ENCODE data around the gene PSMD3. TPM values are rescaled to one million over a fixed set of nuclear protein-coding genes. Genes with fewer than 3 reads are reported as not detected.

The PSMD3 gene
- total and polyA plus RNA-seq, 9 of the 15 experiments (the other 6 are each of a cell fraction or from before 2014, with no cell fraction given) = 2.0 to 251 (median 135) TPM

DNA sequence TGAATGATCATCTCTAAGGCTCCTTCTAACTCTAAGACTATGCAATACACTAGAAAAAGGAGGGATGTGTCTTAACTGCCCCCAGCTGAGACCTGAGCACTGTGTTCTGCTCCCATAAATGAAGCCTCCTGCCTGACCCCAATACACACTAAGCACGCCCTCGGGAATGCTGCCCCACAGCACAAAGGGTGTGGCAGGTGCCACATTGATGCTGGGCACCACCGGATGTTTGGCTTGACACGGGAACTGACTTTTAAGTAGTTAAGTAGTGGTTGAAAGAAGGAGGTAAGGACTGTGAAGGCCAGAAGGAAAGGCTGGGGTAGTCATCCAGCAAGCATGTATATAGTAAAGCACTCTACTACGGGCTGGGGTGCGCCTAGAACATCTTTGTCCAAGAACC is 13.8 kb upstream of the PSMD3 start:
- Histone ChIP-seq H3K27me3 (ENCODE audit: control insufficient read depth in 2 of 2, insufficient read depth in 2 of 2, low read length in 2 of 2) (peaks cover 6 to 13% of the 10 kb centered on the region in 2 experiments; a peak in 3 of 5 replicates), H3K9me3 (replicated peaks; ENCODE audit: control insufficient read depth, insufficient read depth, low read depth, low read length) (no peaks in the 10 kb centered on the region), H3K9me1 (ENCODE audit: control insufficient read depth, insufficient read depth, low read length) (no peaks in the 10 kb centered on the region), H3K27ac (ENCODE audit: extremely low read depth, low read depth, low read length) (no peak overlapping the region), H3K4me2 (ENCODE audit: insufficient read depth, low read length) (no peak overlapping the region), H3K4me3 (no peak overlapping the region), H2AFZ (ENCODE audit: low read depth, low read length) (no peak overlapping the region), H3K4me1 (replicated peaks in 1 of 2; ENCODE audit: control insufficient read depth in 2 of 2, insufficient read depth in 2 of 2, low read length in 2 of 2) (peaks cover 11 to 27% of the 10 kb centered on the region in 2 experiments), H3K9ac (ENCODE audit: insufficient read depth in 1 of 2, low read depth in 2 of 2, low read length in 2 of 2) (no peak overlapping the region), H3K36me3 (ENCODE audit: control insufficient read depth, insufficient read depth, low read length) (no peaks in the 10 kb centered on the region), H3K79me2 (ENCODE audit: control insufficient read depth, insufficient read depth, low read length) (no peaks in the 10 kb centered on the region), H4K20me1 (replicated peaks; ENCODE audit: control insufficient read depth, insufficient read depth, low read length) (no peaks in the 10 kb centered on the region)
- intact Hi-C loops (cut with micrococcal nuclease) (no loop called here), in situ Hi-C loops (cut with MboI) (no loop called here)
- ATAC-seq (no peak), DNase-seq (ENCODE audit: extremely low read depth in 1 of 4, low spot score in 3 of 4) (no peak), FAIRE-seq (no peak)
- no TSS peak for BruUV-seq (replicated peaks)
- CTCF ChIA-PET (ENCODE audit: low intra/inter-chr PET ratio) = no interaction called here
- POLR2A ChIA-PET = interaction anchor here (1.0 to 2.6 kb wide), 3 partner anchors 10 to 17 kb away, joined by 3 to 9 read pairs (median 3); no protein-coding TSS in a partner anchor
- WGBS (ENCODE audit: insufficient coverage, low coverage, missing lambda C conversion rate) = 18% methylated on average over 6 of the region's 6 CpGs
- TF ChIP-seq ZNF133 (CRISPR knock-in tag; IDR thresholded peaks at IDR 0.05) (no peak), HCFC1 (IDR thresholded peaks at IDR 0.05; ENCODE audit: low read depth, low read length) (no peak), SAFB (IDR thresholded peaks at IDR 0.05; ENCODE audit: borderline replicate concordance, low read depth, low read length) (no peak), ASH1L (IDR thresholded peaks at IDR 0.05; ENCODE audit: borderline replicate concordance, low read depth, partially characterized antibody) (no peak), HNRNPUL1 (IDR thresholded peaks at IDR 0.05; ENCODE audit: low read length) (no peak), RBBP5 (IDR thresholded peaks at IDR 0.05; ENCODE audit: borderline replicate concordance, insufficient read depth, low read length, poor library complexity, severe bottlenecking) (no peak), E2F3 (CRISPR knock-in tag; IDR thresholded peaks at IDR 0.05) (no peak)
- TF ChIP-seq, protein P1, sequence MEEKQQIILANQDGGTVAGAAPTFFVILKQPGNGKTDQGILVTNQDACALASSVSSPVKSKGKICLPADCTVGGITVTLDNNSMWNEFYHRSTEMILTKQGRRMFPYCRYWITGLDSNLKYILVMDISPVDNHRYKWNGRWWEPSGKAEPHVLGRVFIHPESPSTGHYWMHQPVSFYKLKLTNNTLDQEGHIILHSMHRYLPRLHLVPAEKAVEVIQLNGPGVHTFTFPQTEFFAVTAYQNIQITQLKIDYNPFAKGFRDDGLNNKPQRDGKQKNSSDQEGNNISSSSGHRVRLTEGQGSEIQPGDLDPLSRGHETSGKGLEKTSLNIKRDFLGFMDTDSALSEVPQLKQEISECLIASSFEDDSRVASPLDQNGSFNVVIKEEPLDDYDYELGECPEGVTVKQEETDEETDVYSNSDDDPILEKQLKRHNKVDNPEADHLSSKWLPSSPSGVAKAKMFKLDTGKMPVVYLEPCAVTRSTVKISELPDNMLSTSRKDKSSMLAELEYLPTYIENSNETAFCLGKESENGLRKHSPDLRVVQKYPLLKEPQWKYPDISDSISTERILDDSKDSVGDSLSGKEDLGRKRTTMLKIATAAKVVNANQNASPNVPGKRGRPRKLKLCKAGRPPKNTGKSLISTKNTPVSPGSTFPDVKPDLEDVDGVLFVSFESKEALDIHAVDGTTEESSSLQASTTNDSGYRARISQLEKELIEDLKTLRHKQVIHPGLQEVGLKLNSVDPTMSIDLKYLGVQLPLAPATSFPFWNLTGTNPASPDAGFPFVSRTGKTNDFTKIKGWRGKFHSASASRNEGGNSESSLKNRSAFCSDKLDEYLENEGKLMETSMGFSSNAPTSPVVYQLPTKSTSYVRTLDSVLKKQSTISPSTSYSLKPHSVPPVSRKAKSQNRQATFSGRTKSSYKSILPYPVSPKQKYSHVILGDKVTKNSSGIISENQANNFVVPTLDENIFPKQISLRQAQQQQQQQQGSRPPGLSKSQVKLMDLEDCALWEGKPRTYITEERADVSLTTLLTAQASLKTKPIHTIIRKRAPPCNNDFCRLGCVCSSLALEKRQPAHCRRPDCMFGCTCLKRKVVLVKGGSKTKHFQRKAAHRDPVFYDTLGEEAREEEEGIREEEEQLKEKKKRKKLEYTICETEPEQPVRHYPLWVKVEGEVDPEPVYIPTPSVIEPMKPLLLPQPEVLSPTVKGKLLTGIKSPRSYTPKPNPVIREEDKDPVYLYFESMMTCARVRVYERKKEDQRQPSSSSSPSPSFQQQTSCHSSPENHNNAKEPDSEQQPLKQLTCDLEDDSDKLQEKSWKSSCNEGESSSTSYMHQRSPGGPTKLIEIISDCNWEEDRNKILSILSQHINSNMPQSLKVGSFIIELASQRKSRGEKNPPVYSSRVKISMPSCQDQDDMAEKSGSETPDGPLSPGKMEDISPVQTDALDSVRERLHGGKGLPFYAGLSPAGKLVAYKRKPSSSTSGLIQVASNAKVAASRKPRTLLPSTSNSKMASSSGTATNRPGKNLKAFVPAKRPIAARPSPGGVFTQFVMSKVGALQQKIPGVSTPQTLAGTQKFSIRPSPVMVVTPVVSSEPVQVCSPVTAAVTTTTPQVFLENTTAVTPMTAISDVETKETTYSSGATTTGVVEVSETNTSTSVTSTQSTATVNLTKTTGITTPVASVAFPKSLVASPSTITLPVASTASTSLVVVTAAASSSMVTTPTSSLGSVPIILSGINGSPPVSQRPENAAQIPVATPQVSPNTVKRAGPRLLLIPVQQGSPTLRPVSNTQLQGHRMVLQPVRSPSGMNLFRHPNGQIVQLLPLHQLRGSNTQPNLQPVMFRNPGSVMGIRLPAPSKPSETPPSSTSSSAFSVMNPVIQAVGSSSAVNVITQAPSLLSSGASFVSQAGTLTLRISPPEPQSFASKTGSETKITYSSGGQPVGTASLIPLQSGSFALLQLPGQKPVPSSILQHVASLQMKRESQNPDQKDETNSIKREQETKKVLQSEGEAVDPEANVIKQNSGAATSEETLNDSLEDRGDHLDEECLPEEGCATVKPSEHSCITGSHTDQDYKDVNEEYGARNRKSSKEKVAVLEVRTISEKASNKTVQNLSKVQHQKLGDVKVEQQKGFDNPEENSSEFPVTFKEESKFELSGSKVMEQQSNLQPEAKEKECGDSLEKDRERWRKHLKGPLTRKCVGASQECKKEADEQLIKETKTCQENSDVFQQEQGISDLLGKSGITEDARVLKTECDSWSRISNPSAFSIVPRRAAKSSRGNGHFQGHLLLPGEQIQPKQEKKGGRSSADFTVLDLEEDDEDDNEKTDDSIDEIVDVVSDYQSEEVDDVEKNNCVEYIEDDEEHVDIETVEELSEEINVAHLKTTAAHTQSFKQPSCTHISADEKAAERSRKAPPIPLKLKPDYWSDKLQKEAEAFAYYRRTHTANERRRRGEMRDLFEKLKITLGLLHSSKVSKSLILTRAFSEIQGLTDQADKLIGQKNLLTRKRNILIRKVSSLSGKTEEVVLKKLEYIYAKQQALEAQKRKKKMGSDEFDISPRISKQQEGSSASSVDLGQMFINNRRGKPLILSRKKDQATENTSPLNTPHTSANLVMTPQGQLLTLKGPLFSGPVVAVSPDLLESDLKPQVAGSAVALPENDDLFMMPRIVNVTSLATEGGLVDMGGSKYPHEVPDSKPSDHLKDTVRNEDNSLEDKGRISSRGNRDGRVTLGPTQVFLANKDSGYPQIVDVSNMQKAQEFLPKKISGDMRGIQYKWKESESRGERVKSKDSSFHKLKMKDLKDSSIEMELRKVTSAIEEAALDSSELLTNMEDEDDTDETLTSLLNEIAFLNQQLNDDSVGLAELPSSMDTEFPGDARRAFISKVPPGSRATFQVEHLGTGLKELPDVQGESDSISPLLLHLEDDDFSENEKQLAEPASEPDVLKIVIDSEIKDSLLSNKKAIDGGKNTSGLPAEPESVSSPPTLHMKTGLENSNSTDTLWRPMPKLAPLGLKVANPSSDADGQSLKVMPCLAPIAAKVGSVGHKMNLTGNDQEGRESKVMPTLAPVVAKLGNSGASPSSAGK (IDR thresholded peaks at IDR 0.05) = no peak
- TF ChIP-seq, protein P2, sequence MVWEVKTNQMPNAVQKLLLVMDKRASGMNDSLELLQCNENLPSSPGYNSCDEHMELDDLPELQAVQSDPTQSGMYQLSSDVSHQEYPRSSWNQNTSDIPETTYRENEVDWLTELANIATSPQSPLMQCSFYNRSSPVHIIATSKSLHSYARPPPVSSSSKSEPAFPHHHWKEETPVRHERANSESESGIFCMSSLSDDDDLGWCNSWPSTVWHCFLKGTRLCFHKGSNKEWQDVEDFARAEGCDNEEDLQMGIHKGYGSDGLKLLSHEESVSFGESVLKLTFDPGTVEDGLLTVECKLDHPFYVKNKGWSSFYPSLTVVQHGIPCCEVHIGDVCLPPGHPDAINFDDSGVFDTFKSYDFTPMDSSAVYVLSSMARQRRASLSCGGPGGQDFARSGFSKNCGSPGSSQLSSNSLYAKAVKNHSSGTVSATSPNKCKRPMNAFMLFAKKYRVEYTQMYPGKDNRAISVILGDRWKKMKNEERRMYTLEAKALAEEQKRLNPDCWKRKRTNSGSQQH (CRISPR knock-in tag; IDR thresholded peaks at IDR 0.05) = no peak

Data from K562 (cell line).